Smooth muscle cell (in vitro differentiated cells): ENCODE data around the gene ZNF575. TPM values are rescaled to one million over a fixed set of nuclear protein-coding genes. Genes with fewer than 3 reads are reported as not detected.

ENCODE experiments used
- DNase-seq: peaks from one replicate; lab custom pipeline; 2025; ENCODE audit not compliant: unreplicated experiment; lab: John Stamatoyannopoulos, UW
- H2AFZ ChIP-seq: fragments of 200-600 bp; sonication (generic); 2 replicates; pipeline ENCODE4 v1.6.0; 2016; ENCODE audit warnings: antibody characterized with exemption, low read depth, mild to moderate bottlenecking
- H3F3A ChIP-seq: fragments of 200-600 bp; sonication (generic); 2 replicates; pipeline ENCODE4 v1.6.0; 2017; ENCODE audit warnings: antibody characterized with exemption, low read depth
- H3K27ac ChIP-seq: fragments of 200-600 bp; sonication (generic); 2 replicates; pipeline ENCODE4 v1.5.1; 2016; ENCODE audit warnings: low read depth, mild to moderate bottlenecking
- H3K27me3 ChIP-seq: fragments of 200-600 bp; sonication (generic); 2 replicates; pipeline ENCODE4 v1.6.1; 2016; ENCODE audit warnings: low read depth, mild to moderate bottlenecking
- H3K36me3 ChIP-seq: fragments of 200-600 bp; sonication (generic); 2 replicates; pipeline ENCODE4 v1.5.1; 2016; ENCODE audit warnings: low read depth
- H3K4me1 ChIP-seq: fragments of 200-600 bp; sonication (generic); 2 replicates; pipeline ENCODE4 v1.5.1; 2016; ENCODE audit warnings: low read depth
- H3K4me2 ChIP-seq: fragments of 200-600 bp; sonication (generic); 2 replicates; pipeline ENCODE4 v1.6.0; 2016; ENCODE audit warnings: mild to moderate bottlenecking
- H3K4me3 ChIP-seq: fragments of 200-600 bp; sonication (generic); 2 replicates; pipeline ENCODE4 v1.5.1; 2016; ENCODE audit warnings: mild to moderate bottlenecking
- H3K79me2 ChIP-seq: fragments of 200-600 bp; sonication (generic); 2 replicates; pipeline ENCODE4 v1.6.0; 2016; ENCODE audit warnings: low read depth, mild to moderate bottlenecking
- H3K9ac ChIP-seq: fragments of 200-600 bp; sonication (generic); 2 replicates; pipeline ENCODE4 v1.6.0; 2016; ENCODE audit warnings: low read depth
- H3K9me3 ChIP-seq: fragments of 200-600 bp; sonication (generic); replicated peaks from 2 replicates; pipeline ENCODE4 v1.5.1; 2016; ENCODE audit warnings: low read depth
- H4K20me1 ChIP-seq: fragments of 200-600 bp; sonication (generic); 2 replicates; pipeline ENCODE4 v1.6.0; 2016; ENCODE audit warnings: low read depth
- CTCF ChIP-seq: fragments of 200-600 bp; sonication (generic); IDR thresholded peaks from 2 replicates; pipeline ENCODE4 v1.5.1; 2017; ENCODE audit warnings: borderline replicate concordance, mild to moderate bottlenecking, antibody characterized with exemption; ENCODE audit not compliant: insufficient read depth, poor library complexity, severe bottlenecking
- WGBS: methylation state at CpG from one replicate; pipeline ENCODE4 v1.1.7; 2016; ENCODE audit warnings: low lambda C conversion rate; 5-methylcytosine and 5-hydroxymethylcytosine counted together
- polyA plus RNA-seq: library from polyadenylated mRNA; unstranded; fragments of >200 nt; fragmentation: Nextera tagmentation; extraction: Ambion mirVana; gene quantifications from 2 replicates; pipeline ENCODE4 v1.2.1, GENCODE V29; 2016
- total RNA-seq: library from RNA; depleted of rRNA; stranded (reverse); fragments of >200 nt; gene quantifications from 2 replicates; pipeline ENCODE4 v1.2.3, GENCODE V29; 2014

The ZNF575 gene
- total and polyA plus RNA-seq, 2 experiments from 2014 or later = 0.18 to 1.7 TPM

GRCh38 chr19:43562698-43563241 is 29.8 kb downstream of the ZNF575 start:
- 74% methylated on average over 14 of the region's 14 CpGs for WGBS
- Histone ChIP-seq H3K79me2 (no peaks in the 10 kb centered on the region), H3K4me1 (no peaks in the 10 kb centered on the region), H3K27me3 (no peaks in the 10 kb centered on the region), H3K27ac (no peak overlapping the region), H3K4me3 (no peak overlapping the region), H3K9me3 (no peaks in the 10 kb centered on the region), H3F3A (no peaks in the 10 kb centered on the region), H2AFZ (no peak overlapping the region), H3K36me3 (no peaks in the 10 kb centered on the region), H3K4me2 (no peak overlapping the region), H3K9ac (no peak overlapping the region), H4K20me1 (no peaks in the 10 kb centered on the region)
- TF ChIP-seq CTCF = no peak
- DNase-seq = no peak

GRCh38 chr19:43563816-43564457 is 30.9 kb downstream of the ZNF575 start:
- H3K4me3 ChIP-seq = no peak overlapping the region
- H4K20me1 ChIP-seq = no peaks in the 10 kb centered on the region
- WGBS = 91% methylated on average over 10 of the region's 10 CpGs
- no peaks in the 10 kb centered on the region for H3K79me2 ChIP-seq
- H3K9ac ChIP-seq = no peak overlapping the region
- no peaks in the 10 kb centered on the region for H3F3A ChIP-seq
- no peak overlapping the region for H3K27ac ChIP-seq
- H3K36me3 ChIP-seq = no peaks in the 10 kb centered on the region
- TF ChIP-seq CTCF = no peak
- H3K4me1 ChIP-seq = no peaks in the 10 kb centered on the region
- H3K4me2 ChIP-seq = no peak overlapping the region
- no peaks in the 10 kb centered on the region for H3K9me3 ChIP-seq
- DNase-seq = no peak
- no peaks in the 10 kb centered on the region for H3K27me3 ChIP-seq
- H2AFZ ChIP-seq = no peak overlapping the region

GRCh38 chr19:43564800-43565199 is 31.8 kb downstream of the ZNF575 start:
- 95% methylated on average over 9 of the region's 9 CpGs for WGBS
- DNase-seq = no peak
- no peak overlapping the region for H3K4me3 ChIP-seq
- no peaks in the 10 kb centered on the region for H3K36me3 ChIP-seq
- H3K9me3 ChIP-seq = no peaks in the 10 kb centered on the region
- H3K27me3 ChIP-seq = no peaks in the 10 kb centered on the region
- TF ChIP-seq CTCF = no peak
- H3K27ac ChIP-seq = no peak overlapping the region
- H4K20me1 ChIP-seq = no peaks in the 10 kb centered on the region
- no peaks in the 10 kb centered on the region for H3K79me2 ChIP-seq
- H3K9ac ChIP-seq = no peak overlapping the region
- H2AFZ ChIP-seq = no peak overlapping the region
- no peaks in the 10 kb centered on the region for H3K4me1 ChIP-seq
- H3K4me2 ChIP-seq = no peak overlapping the region
- no peaks in the 10 kb centered on the region for H3F3A ChIP-seq

- Histone ChIP-seq H3K27me3 (no peaks in the 10 kb centered on the region), H3K9ac (no peak overlapping the region), H3K27ac (no peak overlapping the region), H3F3A (no peaks in the 10 kb centered on the region), H3K79me2 (peaks cover 13% of the 10 kb centered on the region), H3K9me3 (no peaks in the 10 kb centered on the region), H3K4me3 (no peak overlapping the region), H3K4me1 (peaks cover 3% of the 10 kb centered on the region), H3K36me3 (no peaks in the 10 kb centered on the region), H3K4me2 (no peak overlapping the region), H2AFZ (no peak overlapping the region), H4K20me1 (no peaks in the 10 kb centered on the region)
- TF ChIP-seq CTCF = no peak
- 97% methylated on average over 5 of the region's 5 CpGs for WGBS
- no peak for DNase-seq
Observed at GRCh38 chr19:43569657-43570056, 36.7 kb downstream of the ZNF575 start.
